ENCODE results near the gene MROH2A.

DNA sequence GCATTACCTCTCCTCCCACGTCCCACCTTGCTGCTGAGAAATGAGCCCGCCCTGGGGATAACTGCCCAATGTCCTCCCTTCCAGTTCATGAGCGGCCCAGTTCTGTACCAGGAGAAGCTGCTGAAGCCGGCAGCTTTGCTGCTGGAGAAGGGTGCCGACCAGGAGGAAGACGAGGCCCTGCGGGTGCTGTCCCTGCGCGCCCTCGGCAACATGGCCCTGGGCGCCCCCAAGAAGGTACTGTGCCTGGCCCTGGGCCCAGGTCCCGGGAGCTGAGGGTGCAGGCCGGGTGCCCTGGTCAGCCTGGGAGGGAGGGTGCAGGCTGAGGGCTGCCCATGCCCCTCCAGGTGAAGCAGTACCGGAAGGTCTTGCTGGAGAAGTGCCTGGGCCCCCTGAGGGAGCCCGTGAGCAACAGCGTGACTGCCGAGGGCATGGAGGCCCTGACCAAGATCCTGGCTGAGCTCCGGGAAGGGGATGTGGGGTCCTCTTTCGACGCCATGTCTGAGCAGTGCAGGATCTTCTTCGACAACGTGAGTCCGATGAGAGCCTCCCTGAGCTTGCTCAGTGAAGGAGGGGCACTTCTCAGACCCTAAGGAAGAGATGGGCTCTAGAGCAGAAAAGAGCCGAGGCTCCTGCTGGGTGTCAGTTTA is 50.5 kb downstream of the MROH2A start:
- TF ChIP-seq TAF1 (IDR thresholded peaks at IDR 0.05; ENCODE audit: borderline replicate concordance, insufficient read depth, low read length) (no peak), SIN3A (IDR thresholded peaks at IDR 0.05; ENCODE audit: borderline replicate concordance, insufficient read depth, low read length) (no peak), POLR2AphosphoS5 (IDR thresholded peaks at IDR 0.05; ENCODE audit: low read depth, low read length) (no peak)
- TF ChIP-seq, protein P1, sequence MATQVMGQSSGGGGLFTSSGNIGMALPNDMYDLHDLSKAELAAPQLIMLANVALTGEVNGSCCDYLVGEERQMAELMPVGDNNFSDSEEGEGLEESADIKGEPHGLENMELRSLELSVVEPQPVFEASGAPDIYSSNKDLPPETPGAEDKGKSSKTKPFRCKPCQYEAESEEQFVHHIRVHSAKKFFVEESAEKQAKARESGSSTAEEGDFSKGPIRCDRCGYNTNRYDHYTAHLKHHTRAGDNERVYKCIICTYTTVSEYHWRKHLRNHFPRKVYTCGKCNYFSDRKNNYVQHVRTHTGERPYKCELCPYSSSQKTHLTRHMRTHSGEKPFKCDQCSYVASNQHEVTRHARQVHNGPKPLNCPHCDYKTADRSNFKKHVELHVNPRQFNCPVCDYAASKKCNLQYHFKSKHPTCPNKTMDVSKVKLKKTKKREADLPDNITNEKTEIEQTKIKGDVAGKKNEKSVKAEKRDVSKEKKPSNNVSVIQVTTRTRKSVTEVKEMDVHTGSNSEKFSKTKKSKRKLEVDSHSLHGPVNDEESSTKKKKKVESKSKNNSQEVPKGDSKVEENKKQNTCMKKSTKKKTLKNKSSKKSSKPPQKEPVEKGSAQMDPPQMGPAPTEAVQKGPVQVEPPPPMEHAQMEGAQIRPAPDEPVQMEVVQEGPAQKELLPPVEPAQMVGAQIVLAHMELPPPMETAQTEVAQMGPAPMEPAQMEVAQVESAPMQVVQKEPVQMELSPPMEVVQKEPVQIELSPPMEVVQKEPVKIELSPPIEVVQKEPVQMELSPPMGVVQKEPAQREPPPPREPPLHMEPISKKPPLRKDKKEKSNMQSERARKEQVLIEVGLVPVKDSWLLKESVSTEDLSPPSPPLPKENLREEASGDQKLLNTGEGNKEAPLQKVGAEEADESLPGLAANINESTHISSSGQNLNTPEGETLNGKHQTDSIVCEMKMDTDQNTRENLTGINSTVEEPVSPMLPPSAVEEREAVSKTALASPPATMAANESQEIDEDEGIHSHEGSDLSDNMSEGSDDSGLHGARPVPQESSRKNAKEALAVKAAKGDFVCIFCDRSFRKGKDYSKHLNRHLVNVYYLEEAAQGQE (IDR thresholded peaks at IDR 0.05; ENCODE audit: insufficient read depth in 1 of 2, low read depth in 2 of 2, low read length in 2 of 2), result no peak
